NCI-H2196 treated with DMSO at 0.1 percent for 48 hours (cell line): ENCODE measurements around the gene COL4A1.

Source experiments
- DNase-seq: peaks from one replicate; lab custom pipeline; 2025; ENCODE audit not compliant: unreplicated experiment; lab: John Stamatoyannopoulos, UW

Gene COL4A1

GRCh38 chr13:110201114-110201513 lies 105.8 kb downstream of the COL4A1 start:
- no peak for DNase-seq

- no peak for DNase-seq
Measured at GRCh38 chr13:110200276-110200870, 106.6 kb downstream of the COL4A1 start.

DNA sequence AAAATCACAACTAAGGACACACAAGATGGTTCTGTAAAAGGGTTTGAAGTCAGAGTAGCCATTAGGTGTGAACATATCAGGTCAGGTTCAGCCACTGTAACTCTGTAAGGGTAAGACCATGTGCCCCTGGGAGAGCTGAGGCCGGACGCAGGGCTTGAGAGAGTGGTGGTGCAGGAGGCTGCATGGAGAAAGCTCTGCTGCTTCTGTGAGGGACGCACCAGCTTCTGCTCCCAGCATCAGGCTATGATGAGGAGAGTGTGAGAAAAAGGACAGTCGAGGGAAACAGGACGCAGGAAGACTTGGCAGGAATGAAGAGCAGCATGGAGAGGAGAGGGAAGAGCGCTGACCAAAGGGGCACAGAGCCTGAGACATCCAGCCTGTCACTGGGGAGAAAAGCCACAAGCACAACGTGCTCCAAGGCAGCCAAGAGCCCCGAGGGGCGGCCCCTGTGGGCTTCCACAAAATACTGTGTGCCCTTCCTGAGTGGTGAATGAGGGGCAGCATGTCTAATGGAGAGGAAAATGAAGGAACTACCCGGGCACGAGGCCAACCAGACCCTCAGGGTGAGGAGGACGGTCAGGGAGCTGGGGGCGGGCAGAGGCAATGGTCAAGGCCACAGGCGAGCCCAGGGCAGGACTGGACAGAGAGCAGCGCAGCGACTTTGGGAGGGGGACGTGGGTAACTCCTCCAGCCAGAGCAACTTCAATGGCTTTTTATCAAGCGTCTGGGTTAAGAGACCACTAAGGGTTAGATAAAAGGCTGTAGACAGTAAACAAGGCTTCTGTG lies 107.7 kb downstream of the COL4A1 start:
- no peak for DNase-seq

GRCh38 chr13:110197471-110197870 lies 109.5 kb downstream of the COL4A1 start:
- DNase-seq = no peak

DNA sequence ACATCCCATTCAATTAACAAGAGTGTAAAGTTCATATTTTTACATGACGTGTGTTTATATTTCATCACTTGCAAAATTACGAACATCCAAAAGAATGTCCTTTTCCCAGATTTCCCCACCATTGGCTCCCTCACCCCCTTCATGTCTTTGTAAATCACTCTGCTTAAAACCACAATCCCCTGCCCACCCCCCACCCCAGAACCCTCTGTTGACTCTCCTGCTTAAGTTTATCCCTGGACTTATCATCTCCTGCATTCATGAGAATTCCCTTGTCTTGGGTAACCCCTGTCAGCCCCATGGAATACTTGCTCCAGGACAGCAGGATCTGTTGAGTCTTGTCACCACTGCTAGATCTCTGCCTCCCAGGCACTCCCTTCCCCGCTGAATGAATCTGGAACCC lies 109.9 kb downstream of the COL4A1 start:
- no peak for DNase-seq

DNA sequence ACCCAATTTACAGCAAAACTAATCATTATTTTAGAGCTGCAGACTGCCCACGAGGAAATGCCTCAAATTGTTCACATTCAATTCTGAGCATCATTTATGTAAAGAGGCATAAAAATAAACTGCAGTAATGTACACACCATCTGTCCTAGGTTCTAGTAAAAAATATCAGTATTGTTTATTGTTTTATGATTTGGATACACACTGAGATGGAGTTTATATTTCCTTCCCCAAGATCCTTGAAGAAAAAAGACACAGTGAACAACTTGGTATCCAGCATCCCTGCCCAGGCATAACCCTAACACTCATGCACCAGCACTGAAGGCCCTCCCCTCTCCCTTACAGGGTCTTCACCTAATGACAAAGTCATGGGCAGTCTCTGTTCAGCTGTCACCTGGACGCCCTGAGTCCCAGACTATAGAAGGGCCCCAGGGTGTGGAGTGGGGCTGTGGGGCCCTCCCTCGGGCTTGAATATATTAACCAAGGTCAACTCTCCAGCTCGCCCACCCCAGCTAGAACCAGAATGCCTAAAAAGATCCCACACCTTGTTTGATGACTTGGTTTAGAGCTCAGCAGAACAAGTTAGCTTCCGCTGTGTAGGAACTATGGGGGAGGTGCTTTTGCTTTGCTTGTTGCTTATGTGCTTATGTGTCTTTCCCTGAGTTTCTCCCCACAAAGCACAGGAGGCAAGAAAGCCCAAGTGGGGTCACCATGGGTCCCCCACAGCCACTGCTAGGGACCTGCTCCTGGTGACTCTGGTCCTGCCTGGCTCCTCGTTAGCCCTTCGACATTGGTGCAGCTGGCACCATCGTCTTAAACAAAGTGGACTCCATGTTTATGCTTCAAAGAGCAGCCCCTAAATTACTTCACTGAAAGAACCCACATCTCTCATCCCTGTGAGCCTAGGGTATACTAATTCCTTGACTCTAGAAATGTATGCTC lies 111.1 kb downstream of the COL4A1 start:
- DNase-seq = no peak

DNA sequence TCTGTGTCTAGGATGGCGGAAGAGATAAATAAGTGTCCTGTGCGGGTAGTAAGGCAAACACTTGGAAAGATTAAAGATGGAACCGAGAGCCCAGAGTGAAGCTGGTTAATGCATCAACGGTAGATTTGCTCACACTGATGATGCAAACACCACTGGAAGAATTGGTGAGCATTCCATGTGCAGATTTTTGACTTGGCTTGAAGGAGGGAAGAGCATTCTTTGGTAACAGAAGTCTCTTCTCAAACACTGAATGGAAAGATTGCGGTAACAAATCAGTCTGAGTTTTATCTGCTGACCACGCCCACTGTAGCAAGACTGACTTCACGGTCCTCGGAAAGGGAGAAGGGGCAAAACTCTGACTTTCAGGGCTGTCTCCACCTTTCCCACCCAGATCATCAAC lies 112.5 kb downstream of the COL4A1 start:
- DNase-seq = no peak

DNA sequence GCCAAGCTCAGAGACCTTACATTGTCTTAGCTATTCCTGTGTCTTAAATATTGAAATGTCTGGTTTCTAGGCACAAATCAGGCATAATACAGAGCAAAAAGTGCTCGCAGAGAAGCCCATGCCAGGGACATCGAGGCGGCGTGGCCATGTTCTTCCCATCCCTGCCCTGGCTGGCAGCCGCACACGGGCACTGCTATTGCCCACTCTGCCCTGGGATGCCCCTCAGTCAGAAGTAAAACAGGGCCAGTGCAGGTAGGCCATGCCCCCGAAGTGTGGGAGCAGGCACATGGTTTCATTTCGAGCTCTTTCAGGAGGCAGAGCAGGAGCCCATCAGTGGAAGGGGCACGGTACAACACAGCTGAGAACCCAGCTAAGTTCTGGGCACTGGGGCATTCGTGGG lies 113.5 kb downstream of the COL4A1 start:
- DNase-seq = no peak

- DNase-seq = no peak
Measured at GRCh38 chr13:110192472-110192871, 114.5 kb downstream of the COL4A1 start.

GRCh38 chr13:110187641-110188161 lies 119.3 kb downstream of the COL4A1 start:
- no peak for DNase-seq

DNA sequence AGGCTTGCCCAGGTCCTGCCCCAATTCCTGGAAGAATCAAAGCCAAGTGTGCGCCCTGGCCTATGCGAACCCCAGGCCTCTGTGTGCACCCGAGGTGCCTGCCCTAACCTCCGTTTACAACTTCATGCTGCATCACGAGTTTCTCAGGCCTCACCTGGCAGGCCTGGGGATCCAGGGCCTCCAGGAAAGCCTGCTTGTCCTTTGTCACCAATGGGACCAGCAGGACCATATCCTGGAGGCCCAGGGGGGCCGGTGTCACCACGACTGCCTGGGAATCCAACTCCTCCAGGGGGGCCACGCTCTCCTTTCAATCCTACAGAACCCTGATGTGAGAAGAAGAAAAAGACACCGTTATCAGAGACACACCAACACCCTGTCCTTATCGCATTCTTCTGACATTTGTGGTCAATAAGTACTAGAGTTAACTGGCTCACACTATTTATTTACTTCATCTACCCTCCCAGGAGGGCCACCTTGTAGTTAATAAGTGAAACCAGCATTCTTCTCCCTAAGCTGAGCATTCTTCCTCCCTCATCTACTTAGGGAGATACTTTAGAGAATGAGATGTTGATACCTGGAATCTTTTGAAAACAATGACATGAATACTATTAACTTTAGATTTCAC lies 120.6 kb downstream of the COL4A1 start:
- DNase-seq = no peak

GRCh38 chr13:110185696-110186095 lies 121.3 kb downstream of the COL4A1 start:
- no peak for DNase-seq

- no peak for DNase-seq
Measured at GRCh38 chr13:110183910-110184309, 123.0 kb downstream of the COL4A1 start.

GRCh38 chr13:110182461-110182860 lies 124.5 kb downstream of the COL4A1 start:
- DNase-seq = no peak

- no peak for DNase-seq
Measured at GRCh38 chr13:110182003-110182402, 125.0 kb downstream of the COL4A1 start.

DNA sequence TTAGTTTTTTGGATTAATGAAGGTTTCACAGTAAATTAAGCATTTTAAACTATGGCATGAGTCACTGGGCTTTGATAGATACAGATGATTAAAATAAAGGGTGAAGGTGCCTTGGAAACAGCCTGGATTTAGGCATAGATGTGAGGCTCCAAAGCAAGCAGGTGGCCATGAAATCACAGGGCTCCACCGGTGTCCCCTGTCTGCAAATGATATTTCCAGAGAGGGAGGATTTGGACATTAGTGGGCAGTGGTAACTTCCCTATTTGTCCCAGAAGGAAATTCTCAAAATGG lies 127.2 kb downstream of the COL4A1 start:
- no peak for DNase-seq

DNA sequence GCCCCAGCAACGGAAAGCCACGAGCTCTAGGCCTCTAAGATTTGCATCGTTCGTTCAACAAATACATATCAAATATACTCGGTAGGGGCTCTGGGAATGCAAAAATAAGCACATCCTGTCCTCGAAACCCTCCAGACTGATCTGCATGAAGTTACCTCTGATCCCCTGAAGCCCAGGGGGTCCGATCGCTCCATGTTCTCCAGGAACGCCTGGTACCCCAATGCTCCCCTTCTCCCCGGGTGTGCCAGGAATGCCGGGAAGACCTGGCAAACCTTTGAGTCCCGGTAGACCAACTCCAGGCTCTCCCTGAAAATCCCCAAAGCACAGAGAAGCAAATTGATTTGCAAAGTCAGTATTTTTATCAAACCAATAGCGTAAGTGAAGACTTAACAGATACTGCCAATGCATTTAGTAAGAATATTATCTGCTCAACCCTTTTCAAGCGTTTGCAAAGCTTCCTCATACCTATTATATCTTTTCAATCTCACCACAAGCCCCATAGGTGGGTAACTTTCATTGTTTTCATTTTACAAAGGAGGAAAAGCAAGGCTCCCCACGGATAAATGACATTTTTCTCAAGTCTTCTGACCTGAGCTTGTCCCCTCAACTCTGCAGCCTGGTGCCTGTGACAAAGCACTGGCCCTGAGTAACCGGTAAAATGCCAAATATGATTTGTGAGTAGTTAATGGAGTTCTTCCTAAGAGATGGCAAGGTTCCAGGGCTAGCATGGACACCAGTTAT lies 127.7 kb downstream of the COL4A1 start:
- DNase-seq = no peak

GRCh38 chr13:110177790-110178189 lies 129.2 kb downstream of the COL4A1 start:
- no peak for DNase-seq

- no peak for DNase-seq
Measured at GRCh38 chr13:110176431-110176830, 130.5 kb downstream of the COL4A1 start.

GRCh38 chr13:110173247-110173818 lies 133.6 kb downstream of the COL4A1 start:
- no peak for DNase-seq
